Astrocyte of the hippocampus (primary cell): ENCODE data around the gene SRMS.
"Not testable (repeated sequence)": the region's sequence is repeated elsewhere in the genome, so short reads cannot be mapped to it uniquely, and the experiment has no call there.

Experiments
- DNase-seq: peaks from one replicate; pipeline ENCODE4 v3.0.0; 2011; ENCODE audit warnings: low read depth, low spot score

SRMS gene

GRCh38 chr20:63566395-63567135 lies 19.0 kb upstream of the SRMS start:
- no peak for DNase-seq

- DNase-seq: no peak
Observed at GRCh38 chr20:63565699-63566335, 18.3 kb upstream of the SRMS start.

DNA sequence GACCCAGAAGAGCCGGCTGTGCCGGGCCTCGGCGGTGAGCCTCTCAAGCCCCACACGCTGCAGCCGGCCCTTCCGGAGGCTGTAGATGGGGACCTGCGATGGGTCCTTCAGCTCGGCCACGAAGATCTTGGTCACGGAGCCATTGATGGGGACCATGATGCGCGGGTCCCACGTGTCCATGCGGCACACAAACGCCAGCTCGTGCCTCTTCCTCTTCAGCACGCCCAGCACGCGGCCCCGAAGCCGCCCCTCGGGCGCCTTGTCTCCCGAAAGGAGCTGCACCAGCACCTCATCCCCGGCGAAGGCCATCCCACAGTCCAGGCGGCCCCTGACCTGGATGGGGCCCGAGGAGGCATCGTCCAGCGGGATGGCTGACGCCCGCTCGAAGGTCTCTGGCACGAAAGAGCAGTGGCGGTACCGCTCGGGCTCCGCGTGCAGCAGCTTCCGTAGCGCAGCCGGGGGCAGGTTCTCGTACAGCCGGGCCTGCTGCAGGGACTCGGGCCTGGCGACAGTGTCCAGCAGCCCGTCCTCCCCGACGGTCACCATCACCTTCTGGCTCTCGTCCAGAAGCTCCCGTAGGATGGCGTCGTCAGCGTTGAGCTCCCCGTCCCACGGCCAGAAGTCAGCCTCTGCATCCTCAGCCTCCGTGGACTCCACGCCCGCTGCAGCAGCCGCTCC lies 17.6 kb upstream of the SRMS start:
- DNase-seq: no peak

DNA sequence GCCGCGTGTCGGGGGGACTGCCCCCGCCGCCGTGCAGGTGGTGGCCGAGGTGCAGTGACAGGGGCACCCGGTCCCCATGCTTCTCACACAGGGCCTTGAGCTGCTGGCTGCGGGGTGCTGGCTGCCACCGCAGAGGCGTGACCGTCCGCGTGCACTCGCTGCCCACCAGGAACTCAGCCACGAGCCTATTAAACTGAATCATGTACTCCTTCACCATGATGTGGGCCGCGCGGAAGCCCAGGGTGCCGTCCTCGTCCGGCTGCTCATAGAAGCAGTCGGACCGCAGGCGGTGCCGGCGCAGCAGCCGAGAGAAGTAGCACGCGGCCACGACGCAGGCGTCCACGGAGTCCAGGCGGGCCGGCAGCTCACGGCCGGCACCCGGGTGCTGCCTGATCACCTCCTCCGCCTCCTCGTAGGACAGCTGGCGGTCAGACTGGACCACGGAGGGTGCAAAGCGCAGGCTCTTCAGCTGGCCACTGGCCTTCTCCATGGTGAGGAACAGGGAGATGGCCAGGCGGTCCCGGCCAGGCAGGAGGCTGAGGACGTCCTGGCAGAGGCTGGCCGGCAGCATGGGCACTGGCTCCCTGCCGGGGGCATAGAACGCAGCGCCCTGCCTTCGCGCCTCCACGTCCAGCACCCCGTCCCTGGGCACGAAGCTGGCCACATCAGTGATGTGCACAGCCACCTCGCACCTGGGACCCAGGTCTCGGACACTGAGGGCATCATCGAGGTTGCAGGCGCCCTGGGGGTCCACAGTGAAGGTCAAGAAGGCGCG lies 16.7 kb upstream of the SRMS start:
- DNase-seq: no peak

- DNase-seq: no peak
Observed at GRCh38 chr20:63563225-63563935, 15.8 kb upstream of the SRMS start.

DNA sequence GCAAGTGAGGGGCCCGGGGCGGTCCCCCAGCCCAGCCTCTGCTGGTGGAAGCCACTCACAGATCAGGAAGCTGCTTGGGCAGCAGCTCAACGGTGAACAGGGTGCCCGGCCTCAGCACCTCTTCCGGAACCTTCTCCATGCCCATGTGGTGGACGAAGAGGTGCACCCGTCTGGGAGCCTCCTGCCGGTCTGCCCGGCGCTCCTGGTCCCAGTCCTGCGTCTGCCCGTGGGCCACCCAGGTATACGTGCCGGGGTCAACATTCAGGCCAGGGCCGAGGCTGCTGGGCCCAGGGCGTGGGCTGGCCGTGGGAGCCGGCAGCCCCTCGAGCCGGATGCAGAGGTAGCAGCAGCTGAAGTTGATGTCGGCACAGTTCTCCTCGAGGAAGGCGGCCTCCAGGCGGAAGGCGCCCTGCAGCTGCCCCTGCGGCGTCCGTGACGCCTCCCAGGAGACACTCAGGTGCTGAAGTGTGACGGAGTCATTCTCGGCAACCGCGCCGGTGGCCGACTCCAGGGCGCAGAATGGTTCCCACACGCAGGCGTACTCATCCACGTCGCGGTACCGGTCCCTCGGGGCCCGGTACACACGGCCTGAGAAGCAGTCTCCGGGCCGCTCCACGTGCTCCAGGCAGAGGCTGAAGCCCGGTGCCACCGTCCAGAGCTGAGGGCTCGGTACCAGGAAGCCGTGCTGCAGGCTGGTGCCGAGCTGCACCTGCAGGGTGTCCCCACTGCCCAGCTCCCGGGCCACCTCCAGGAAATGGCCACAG lies 15.1 kb upstream of the SRMS start:
- DNase-seq: no peak

- DNase-seq: no peak
Observed at GRCh38 chr20:63561624-63562396, 14.3 kb upstream of the SRMS start.

DNA sequence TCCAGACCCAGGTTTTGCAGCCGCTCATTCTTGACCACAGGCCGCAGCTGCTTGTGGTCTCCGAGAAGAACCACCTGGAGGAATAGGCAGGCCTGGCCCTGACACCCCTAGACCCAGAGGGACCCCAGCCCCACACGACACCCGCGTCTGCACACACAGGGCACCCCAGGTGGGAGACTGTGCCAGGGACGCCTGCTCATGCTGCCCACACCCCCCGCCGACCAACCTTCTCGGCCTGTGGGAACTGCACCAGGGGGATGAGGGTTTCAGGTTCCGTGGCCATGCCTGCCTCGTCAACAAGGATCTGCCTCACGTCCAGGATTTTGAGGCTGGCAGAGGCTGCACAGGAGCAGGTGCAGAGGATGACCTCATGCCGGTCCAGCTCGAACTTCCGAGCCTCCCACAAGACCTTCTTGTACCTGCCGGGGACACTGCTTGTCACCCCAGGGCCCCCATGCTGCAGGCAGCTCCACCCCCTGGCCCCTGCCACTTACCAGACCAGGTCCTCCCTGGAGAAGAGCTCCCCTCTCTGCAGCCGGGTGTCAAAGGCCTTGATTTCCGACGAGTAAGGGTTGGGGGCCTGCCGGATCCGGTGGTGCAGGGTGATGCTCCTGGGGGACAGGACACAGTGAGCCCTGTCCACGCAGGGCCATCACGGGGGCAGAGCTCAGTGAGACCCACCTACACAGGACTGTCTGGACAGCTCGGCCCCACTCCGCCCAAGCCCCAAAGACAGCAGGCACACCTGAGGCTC lies 13.5 kb upstream of the SRMS start:
- DNase-seq: no peak

GRCh38 chr20:63560333-63560805 lies 12.8 kb upstream of the SRMS start:
- DNase-seq: no peak

- not testable (repeated sequence) for DNase-seq
Observed at GRCh38 chr20:63559485-63560332, 12.2 kb upstream of the SRMS start.

GRCh38 chr20:63558804-63559484 lies 11.4 kb upstream of the SRMS start:
- DNase-seq: no peak

GRCh38 chr20:63557481-63557891 lies 9.9 kb upstream of the SRMS start:
- DNase-seq: no peak

GRCh38 chr20:63556873-63557478 lies 9.4 kb upstream of the SRMS start:
- DNase-seq: no peak

DNA sequence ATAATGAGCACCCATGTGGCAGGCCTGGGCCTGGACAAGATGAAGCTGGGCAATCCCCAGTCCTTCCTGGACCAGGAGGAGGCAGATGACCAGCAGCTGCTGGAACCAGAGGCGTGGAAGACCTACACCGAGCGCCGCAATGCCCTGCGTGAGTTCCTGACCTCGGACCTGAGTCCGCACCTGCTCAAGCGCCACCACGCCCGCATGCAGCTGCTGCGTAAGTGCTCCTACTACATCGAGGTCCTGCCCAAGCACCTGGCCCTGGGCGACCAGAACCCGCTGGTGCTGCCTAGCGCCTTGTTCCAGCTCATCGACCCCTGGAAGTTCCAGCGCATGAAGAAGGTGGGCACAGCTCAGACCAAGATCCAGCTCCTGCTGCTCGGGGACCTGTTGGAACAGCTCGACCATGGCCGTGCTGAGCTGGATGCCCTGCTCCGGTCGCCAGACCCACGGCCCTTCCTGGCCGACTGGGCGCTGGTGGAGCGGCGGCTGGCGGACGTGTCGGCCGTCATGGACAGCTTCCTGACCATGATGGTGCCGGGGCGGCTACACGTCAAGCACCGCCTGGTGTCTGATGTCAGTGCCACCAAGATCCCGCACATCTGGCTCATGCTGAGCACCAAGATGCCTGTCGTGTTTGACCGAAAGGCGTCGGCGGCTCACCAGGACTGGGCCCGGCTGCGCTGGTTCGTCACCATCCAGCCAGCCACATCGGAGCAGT lies 8.3 kb upstream of the SRMS start:
- DNase-seq: no peak

GRCh38 chr20:63554361-63555278 lies 7.1 kb upstream of the SRMS start:
- DNase-seq: no peak
